Spleen (tissue), 11 donors: ENCODE results near the gene UGT8. TPM values are rescaled to one million over a fixed set of nuclear protein-coding genes. Genes with fewer than 3 reads are reported as not detected.

Source experiments
- DNase-seq: peaks from one replicate; pipeline ENCODE4 v3.0.0-alpha.2; 2020
- H3K27ac ChIP-seq, 8 donors: fragments of 200-600 bp; sonication (generic) in 7 of 8; 1 replicate in 4 of 8; 2 replicates in 4 of 8; pipeline versions ENCODE4 v1.5.0 to v1.8.0; 2016 to 2021; ENCODE audit warnings: inconsistent platforms in 4 of 8, mild to moderate bottlenecking in 4 of 8, moderate library complexity in 1 of 8
- H3K27me3 ChIP-seq, 7 donors: fragments of 200-600 bp; sonication (generic) in 6 of 7; replicated peaks in 1 of 7; 1 replicate in 4 of 7; 2 replicates in 3 of 7; pipeline versions ENCODE4 v1.5.0 to v1.8.0; 2016 to 2021; ENCODE audit warnings: inconsistent platforms in 3 of 7, mild to moderate bottlenecking in 1 of 7
- H3K36me3 ChIP-seq, 6 donors: fragments of 200-600 bp; sonication (generic) in 5 of 6; 1 replicate in 4 of 6; 2 replicates in 2 of 6; pipeline versions ENCODE4 v1.5.0 to v1.8.0; 2016 to 2021; ENCODE audit warnings: inconsistent platforms in 2 of 6
- H3K4me1 ChIP-seq, 6 donors: fragments of 200-600 bp; sonication (generic) in 5 of 6; 1 replicate in 3 of 6; 2 replicates in 3 of 6; pipeline versions ENCODE4 v1.5.0 to v1.8.0; 2016 to 2021; ENCODE audit warnings: inconsistent platforms in 3 of 6
- H3K4me3 ChIP-seq, 8 donors: fragments of 200-600 bp; sonication (generic) in 7 of 8; 1 replicate in 4 of 8; 2 replicates in 4 of 8; pipeline versions ENCODE4 v1.5.0 to v1.8.0; 2016 to 2021; ENCODE audit warnings: inconsistent platforms in 4 of 8, mild to moderate bottlenecking in 4 of 8, moderate library complexity in 2 of 8
- H3K9me3 ChIP-seq, 8 donors: fragments of 200-600 bp; sonication (generic) in 7 of 8; 1 replicate in 4 of 8; 2 replicates in 4 of 8; pipeline versions ENCODE4 v1.5.0 to v1.8.0; 2016 to 2021; ENCODE audit warnings: inconsistent platforms in 4 of 8
- CTCF ChIP-seq, 11 experiments: fragments of 200-600 bp in 7 of 11; fragments of 450-650 bp in 4 of 11; sonication (generic) in 4 of 11; IDR thresholded peaks in 8 of 11; conservative IDR thresholded peaks in 3 of 11; 1 replicate in 7 of 11; 2 replicates in 4 of 11; pipeline versions ENCODE4 v1.4.0 to v1.8.0; 2016 to 2021; ENCODE audit warnings: antibody characterized with exemption in 11 of 11, inconsistent platforms in 4 of 11, mild to moderate bottlenecking in 1 of 11
- POLR2A ChIP-seq, 3 donors: fragments of 450-650 bp; IDR thresholded peaks; one replicate each; pipeline ENCODE4 v1.5.1; 2017; ENCODE audit warnings: antibody characterized with exemption in 3 of 3, mild to moderate bottlenecking in 1 of 3
- POLR2AphosphoS5 ChIP-seq, 3 donors: sonication (generic); formaldehyde crosslinking; IDR thresholded peaks; one replicate each; pipeline ENCODE4 v1.5.1; 2017; ENCODE audit warnings: antibody characterized with exemption in 3 of 3
- WGBS, 5 donors: extraction: QIAGEN DNeasy Blood & Tissue Kit in 3 of 5; methylation state at CpG; one replicate each; pipeline versions ENCODE4 v1.1.5 to v1.1.7; 2013 to 2018; 5-methylcytosine and 5-hydroxymethylcytosine counted together
- intact Hi-C: fragments of 100-400 bp; cut with DNase I; formaldehyde crosslinking; loops from one replicate; pipeline ENCODE4 v1.15.0; 2023; ENCODE audit warnings: low total_unique reads
- polyA plus RNA-seq, 3 donors: library from polyadenylated mRNA; stranded (reverse); fragments of 200-250 nt; gene quantifications; one replicate each; pipeline ENCODE4 v1.2.1, GENCODE V29; 2013
- total RNA-seq, 7 donors: library from RNA; depleted of rRNA in 3 of 7; stranded (reverse); fragments of >200 nt in 3 of 7; fragmentation: NEBNext Ultra II Directional in 4 of 7; extraction: Animal tissue kit (Norgen Biotek cat#: 25700) in 4 of 7; gene quantifications; one replicate each; pipeline versions ENCODE4 v1.1.0 to v1.2.1, GENCODE V29; 2016 to 2021
- donor health status: healthy with polysubstance abuse.
- donor health status: DM: no; HTN: no; CAD: no; lungs with moderate emphysema.
- donor health status: DM: no; HTN: no; CAD: no.
- donor health status: Bipolar disorder and iron deficiency.
- donor health status: healthy.
- donor health status: DM: no; HTN: no; CAD: no.
- donor health status: DM: yes; HTN: yes; CAD: no.

UGT8 gene
- total and polyA plus RNA-seq, 10 donors: 2.1 to 7.0 (median 6.5) TPM

- no peak for DNase-seq
- WGBS, 5 donors: 73 to 100% (median 86%) methylated on average over 1 of the region's 1 CpG
- intact Hi-C loops: no loop called here
- H3K27me3 ChIP-seq: peaks cover 0 to 42% (median 29%) of the 10 kb centered on the region in 7 donors
- TF ChIP-seq CTCF (IDR thresholded peaks at IDR 0.05 in 8 of 11, conservative IDR thresholded peaks at IDR 0.05 in 3 of 11) (no peak), POLR2AphosphoS5 (IDR thresholded peaks at IDR 0.05) (no peak), POLR2A (IDR thresholded peaks at IDR 0.05) (no peak)
- H3K27ac ChIP-seq: peak overlapping the region in 3 of 8 donors; percentile 14 to 82 (median 47)
- peaks cover 0 to 70% (median 37%) of the 10 kb centered on the region in 6 donors for H3K4me1 ChIP-seq
- no peak overlapping the region for H3K4me3 ChIP-seq
- no peaks in the 10 kb centered on the region for H3K9me3 ChIP-seq
- no peaks in the 10 kb centered on the region for H3K36me3 ChIP-seq
Measured at GRCh38 chr4:114600672-114601071, 2.1 kb downstream of the UGT8 start.

- TF ChIP-seq POLR2A (IDR thresholded peaks at IDR 0.05) (no peak), CTCF (IDR thresholded peaks at IDR 0.05 in 8 of 11, conservative IDR thresholded peaks at IDR 0.05 in 3 of 11) (no peak), POLR2AphosphoS5 (IDR thresholded peaks at IDR 0.05) (no peak)
- 64 to 70% (median 67%) methylated on average over 5 of the region's 5 CpGs for WGBS, 5 donors
- H3K27ac ChIP-seq: peak overlapping the region in 4 of 8 donors; percentile 40 to 82 (median 60)
- peaks cover 0 to 39% (median 29%) of the 10 kb centered on the region in 7 donors for H3K27me3 ChIP-seq
- H3K36me3 ChIP-seq: no peaks in the 10 kb centered on the region
- no peak overlapping the region for H3K4me3 ChIP-seq
- DNase-seq: no peak
- intact Hi-C loops: no loop called here
- no peaks in the 10 kb centered on the region for H3K9me3 ChIP-seq
- H3K4me1 ChIP-seq: peaks cover 0 to 70% (median 37%) of the 10 kb centered on the region in 6 donors
Measured at GRCh38 chr4:114601304-114602052, 2.9 kb downstream of the UGT8 start.

- no peak for DNase-seq
- no peak for TF ChIP-seq POLR2AphosphoS5 (IDR thresholded peaks at IDR 0.05)
- no peak for TF ChIP-seq CTCF (IDR thresholded peaks at IDR 0.05 in 8 of 11, conservative IDR thresholded peaks at IDR 0.05 in 3 of 11)
- no peak for TF ChIP-seq POLR2A (IDR thresholded peaks at IDR 0.05)
- Histone ChIP-seq H3K4me1 (peaks cover 0 to 61% (median 29%) of the 10 kb centered on the region in 6 donors), H3K27me3 (peaks cover 0 to 20% (median 14%) of the 10 kb centered on the region in 7 donors), H3K4me3 (no peak overlapping the region), H3K36me3 (no peaks in the 10 kb centered on the region), H3K9me3 (no peaks in the 10 kb centered on the region), H3K27ac (peak overlapping the region in 6 of 8 donors; percentile 33 to 73 (median 59))
- intact Hi-C loops: no loop called here
- 40 to 63% (median 60%) methylated on average over 5 of the region's 5 CpGs for WGBS, 5 donors
Measured at GRCh38 chr4:114603497-114603896, 4.9 kb downstream of the UGT8 start.

GRCh38 chr4:114606245-114606644 is 7.6 kb downstream of the UGT8 start:
- Histone ChIP-seq H3K4me3 (no peak overlapping the region), H3K27ac (no peak overlapping the region), H3K27me3 (no peaks in the 10 kb centered on the region), H3K9me3 (no peaks in the 10 kb centered on the region), H3K4me1 (peaks cover 0 to 35% (median 8%) of the 10 kb centered on the region in 6 donors), H3K36me3 (no peaks in the 10 kb centered on the region)
- no peak for DNase-seq
- intact Hi-C loops: no loop called here
- WGBS, 5 donors: 72 to 84% (median 79%) methylated on average over 2 of the region's 2 CpGs
- TF ChIP-seq POLR2AphosphoS5 (IDR thresholded peaks at IDR 0.05) (no peak), POLR2A (IDR thresholded peaks at IDR 0.05) (no peak), CTCF (IDR thresholded peaks at IDR 0.05 in 8 of 11, conservative IDR thresholded peaks at IDR 0.05 in 3 of 11) (no peak)
